ENCODE data around the gene PGPEP1. TPM values are rescaled to one million over a fixed set of nuclear protein-coding genes. Genes with fewer than 3 reads are reported as not detected.

The PGPEP1 gene
- polyA plus RNA-seq, 1 experiment = 22.0 TPM

GRCh38 chr19:18340990-18341868 is 831 bp downstream of the PGPEP1 start:
- Histone ChIP-seq H3K27ac (ENCODE audit: low read depth, low read length) (no peak overlapping the region), H3K27me3 (ENCODE audit: control insufficient read depth, insufficient read depth, low read length) (peaks cover 2% of the 10 kb centered on the region), H3K9me3 (ENCODE audit: control insufficient read depth, insufficient read depth, low read length) (no peaks in the 10 kb centered on the region; the same call in 1 of the 2 replicates), H3K4me3 (ENCODE audit: low read depth, low read length) (peak overlapping the region; percentile 83)
- ChIA-PET POLR2A (interaction anchor here (1.2 to 3.5 kb wide), 2 partner anchors 60 to 61 kb away, joined by 4 to 18 read pairs; partner anchors contain the start of gene JUND), CTCF (interaction anchor here (0.6 to 2.2 kb wide), 5 partner anchors 12 to 149 kb away, joined by 3 to 10 read pairs (median 3); partner anchors contain the start of gene JUND)
- TF ChIP-seq CTCF (IDR thresholded peaks at IDR 0.05; ENCODE audit: low read depth, low read length) = peak; percentile 13; the same call in 1 of the 2 replicates
- no peak for DNase-seq (ENCODE audit: low read depth, low spot score)

GRCh38 chr19:18342090-18342632 is 1.8 kb downstream of the PGPEP1 start:
- ChIA-PET CTCF (interaction anchor here (0.6 to 2.2 kb wide), 4 partner anchors 46 to 150 kb away, joined by 3 to 10 read pairs (median 4); partner anchors contain the start of gene JUND), POLR2A (interaction anchor here (1.2 kb wide), 1 partner anchor 60 kb away, joined by 4 read pairs; the partner anchor contains the start of gene JUND)
- H3K4me3 ChIP-seq (ENCODE audit: low read depth, low read length) = no peak overlapping the region

GRCh38 chr19:18344582-18344950 is 4.2 kb downstream of the PGPEP1 start:
- H3K27ac ChIP-seq (ENCODE audit: low read depth, low read length) = peak overlapping the region; percentile 11
- no peaks in the 10 kb centered on the region; the same call in 1 of the 2 replicates for H3K9me3 ChIP-seq (ENCODE audit: control insufficient read depth, insufficient read depth, low read length)
- ChIA-PET POLR2A (interaction anchor here (0.5 to 1.2 kb wide), 3 partner anchors 44 to 122 kb away, joined by 3 to 6 read pairs (median 3); no protein-coding TSS in a partner anchor), CTCF (interaction anchor here (1.0 to 2.2 kb wide), 3 partner anchors 16 to 65 kb away, joined by 3 to 8 read pairs (median 7); no protein-coding TSS in a partner anchor)
- no peaks in the 10 kb centered on the region for H3K27me3 ChIP-seq (ENCODE audit: control insufficient read depth, insufficient read depth, low read length)
- no peak for DNase-seq (ENCODE audit: low read depth, low spot score)
- TF ChIP-seq CTCF (IDR thresholded peaks at IDR 0.05; ENCODE audit: low read depth, low read length) = no peak
- no peak overlapping the region for H3K4me3 ChIP-seq (ENCODE audit: low read depth, low read length)

More at GRCh38 chr19:18342090-18342632, 1.8 kb downstream of the PGPEP1 start:
- no peak for TF ChIP-seq CTCF (IDR thresholded peaks at IDR 0.05; ENCODE audit: low read depth, low read length)
- no peaks in the 10 kb centered on the region; the same call in 1 of the 2 replicates for H3K9me3 ChIP-seq (ENCODE audit: control insufficient read depth, insufficient read depth, low read length)
- no peak overlapping the region for H3K27ac ChIP-seq (ENCODE audit: low read depth, low read length)
- no peaks in the 10 kb centered on the region for H3K27me3 ChIP-seq (ENCODE audit: control insufficient read depth, insufficient read depth, low read length)
- DNase-seq (ENCODE audit: low read depth, low spot score) = no peak

- Histone ChIP-seq H3K27me3 (ENCODE audit: control insufficient read depth, insufficient read depth, low read length) (no peaks in the 10 kb centered on the region), H3K27ac (ENCODE audit: low read depth, low read length) (no peak overlapping the region), H3K4me3 (ENCODE audit: low read depth, low read length) (no peak overlapping the region), H3K9me3 (ENCODE audit: control insufficient read depth, insufficient read depth, low read length) (no peaks in the 10 kb centered on the region; the same call in 1 of the 2 replicates)
- ChIA-PET POLR2A (interaction anchor here (1.2 kb wide), 1 partner anchor 64 kb away, joined by 3 read pairs; no protein-coding TSS in a partner anchor), CTCF (interaction anchor here (1.0 to 1.4 kb wide), 2 partner anchors 65 to 66 kb away, joined by 3 to 7 read pairs; no protein-coding TSS in a partner anchor)
- DNase-seq (ENCODE audit: low read depth, low spot score) = no peak
- no peak for TF ChIP-seq CTCF (IDR thresholded peaks at IDR 0.05; ENCODE audit: low read depth, low read length)
Measured at GRCh38 chr19:18345296-18345695, 4.9 kb downstream of the PGPEP1 start.
